Germinal center (tissue), 1 donor: ENCODE results near the gene ST7L.

Experiments used
- DNase-seq: peaks from one replicate; pipeline ENCODE4 v3.0.0; 2012; ENCODE audit warnings: mixed read lengths, low spot score

The ST7L gene

DNA sequence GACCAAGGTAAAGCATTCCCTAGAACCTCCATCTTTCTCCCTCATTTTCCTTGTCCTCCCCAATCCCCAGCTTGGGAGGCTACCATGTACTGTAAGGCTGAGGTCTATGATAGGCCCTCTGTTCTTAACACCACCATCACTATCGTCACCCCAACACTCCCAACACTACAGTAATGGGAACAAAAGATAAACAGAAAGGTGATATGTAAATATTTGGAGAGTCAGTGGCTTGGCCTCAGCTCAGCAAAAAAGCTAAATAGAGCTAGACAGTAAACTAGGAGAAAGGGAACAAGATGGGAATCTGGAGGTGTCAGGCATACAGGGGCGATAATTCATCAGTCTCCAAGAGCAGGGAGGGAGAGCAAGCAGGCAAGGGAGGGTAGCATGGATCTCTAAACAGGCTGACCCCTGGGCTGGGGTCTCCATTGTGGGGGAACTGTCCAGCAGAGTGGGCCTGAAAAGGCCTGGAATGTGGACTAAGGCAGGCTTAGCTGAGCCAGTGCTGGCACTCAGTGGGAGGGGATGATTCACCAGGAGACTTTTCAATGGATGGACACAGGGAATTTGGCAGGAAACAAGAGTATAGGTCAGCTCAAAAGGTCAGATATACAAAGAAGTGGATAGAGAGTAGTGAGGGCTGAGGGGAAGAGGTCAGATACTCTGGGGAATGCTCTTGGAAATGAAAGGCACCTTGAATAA lies 103.5 kb downstream of the ST7L start:
- DNase-seq, result no peak

DNA sequence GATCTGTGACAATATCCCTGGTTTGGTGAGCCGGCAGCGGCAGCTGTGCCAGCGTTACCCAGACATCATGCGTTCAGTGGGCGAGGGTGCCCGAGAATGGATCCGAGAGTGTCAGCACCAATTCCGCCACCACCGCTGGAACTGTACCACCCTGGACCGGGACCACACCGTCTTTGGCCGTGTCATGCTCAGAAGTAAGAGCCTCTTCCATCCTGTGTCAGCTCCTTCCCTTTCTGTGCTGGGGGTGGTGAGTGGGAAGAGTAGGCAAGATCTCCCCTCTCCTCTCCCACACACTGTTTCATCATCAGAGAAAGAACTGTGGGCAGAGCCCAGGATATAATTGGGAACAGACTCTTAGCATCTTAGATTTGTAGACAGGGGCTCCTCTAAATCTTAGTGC lies 104.0 kb downstream of the ST7L start:
- no peak for DNase-seq

DNA sequence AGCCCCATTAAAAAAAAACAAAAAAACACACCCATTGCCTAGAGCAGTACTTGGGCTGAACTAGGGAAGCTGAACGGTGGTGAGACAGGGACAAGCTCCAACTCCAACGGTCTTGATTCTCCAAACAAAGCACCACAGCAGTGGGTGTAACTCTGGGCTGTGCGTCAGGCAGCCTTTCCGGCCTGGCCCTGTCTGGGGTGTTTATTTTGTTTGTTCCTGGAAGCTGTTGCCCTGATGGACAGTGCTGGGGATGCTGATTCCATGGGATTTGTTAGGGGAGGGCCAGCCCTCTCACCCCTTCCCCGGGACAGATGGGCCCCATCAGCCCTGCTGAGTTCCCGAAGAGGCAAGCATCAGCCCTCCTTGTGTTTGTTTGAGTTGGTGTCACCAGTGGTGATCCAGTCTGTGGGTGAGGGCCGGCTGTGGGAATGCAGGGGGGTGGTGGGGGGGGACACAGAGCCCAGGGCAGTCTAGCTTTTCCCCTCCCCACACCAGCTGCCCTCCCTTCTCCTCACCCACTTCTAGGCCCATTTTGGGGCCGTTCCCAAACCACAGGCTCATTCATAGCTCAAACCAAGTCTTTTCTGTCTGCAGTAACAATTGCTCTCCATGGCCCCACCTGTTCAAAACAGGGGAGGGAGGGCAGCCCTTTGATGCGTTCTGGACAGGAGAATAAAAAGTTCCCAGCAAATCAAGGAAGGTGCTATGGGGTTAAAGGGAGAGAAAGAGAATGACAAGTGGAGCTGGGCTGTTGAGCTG lies 105.7 kb downstream of the ST7L start:
- DNase-seq, result no peak

DNA sequence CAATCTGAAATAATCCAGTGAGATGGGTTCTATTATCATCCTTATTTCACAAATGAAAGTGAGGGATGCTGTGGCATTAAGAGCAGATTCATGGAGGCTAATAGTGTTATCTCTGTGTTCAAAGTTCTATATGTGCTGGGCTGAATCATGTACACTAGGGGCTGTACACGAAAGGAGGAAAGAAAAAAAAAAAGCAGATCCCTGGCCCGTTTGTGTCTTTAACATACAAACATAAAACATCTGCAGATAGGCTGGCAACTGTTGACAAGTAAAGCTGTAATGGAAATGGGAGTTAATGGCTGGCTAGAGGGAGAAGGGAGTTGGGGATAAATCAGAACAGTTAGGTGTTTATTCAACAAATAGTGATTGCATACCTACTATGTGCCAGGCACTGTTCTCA lies 107.0 kb downstream of the ST7L start:
- no peak for DNase-seq

DNA sequence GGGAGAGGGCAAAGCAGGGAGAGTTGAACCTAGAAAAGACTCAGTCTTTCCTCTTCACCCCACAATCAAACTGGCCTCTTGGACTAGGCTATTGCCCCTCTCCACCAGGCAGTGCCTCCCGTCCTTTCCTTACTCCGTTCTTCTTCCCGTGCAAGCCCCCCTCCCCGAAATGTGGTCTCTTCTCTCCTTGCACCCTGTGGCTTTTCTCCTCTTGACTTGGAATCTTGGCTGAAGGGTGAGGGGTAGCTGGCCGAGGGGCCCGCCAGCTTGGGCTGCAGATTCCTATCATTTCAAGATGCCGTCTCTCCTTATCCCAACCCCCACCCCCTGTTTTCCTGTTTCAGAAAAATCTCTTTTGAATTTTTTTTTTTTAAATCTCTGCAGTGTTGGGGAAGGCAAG lies 108.6 kb downstream of the ST7L start:
- DNase-seq, result no peak

DNA sequence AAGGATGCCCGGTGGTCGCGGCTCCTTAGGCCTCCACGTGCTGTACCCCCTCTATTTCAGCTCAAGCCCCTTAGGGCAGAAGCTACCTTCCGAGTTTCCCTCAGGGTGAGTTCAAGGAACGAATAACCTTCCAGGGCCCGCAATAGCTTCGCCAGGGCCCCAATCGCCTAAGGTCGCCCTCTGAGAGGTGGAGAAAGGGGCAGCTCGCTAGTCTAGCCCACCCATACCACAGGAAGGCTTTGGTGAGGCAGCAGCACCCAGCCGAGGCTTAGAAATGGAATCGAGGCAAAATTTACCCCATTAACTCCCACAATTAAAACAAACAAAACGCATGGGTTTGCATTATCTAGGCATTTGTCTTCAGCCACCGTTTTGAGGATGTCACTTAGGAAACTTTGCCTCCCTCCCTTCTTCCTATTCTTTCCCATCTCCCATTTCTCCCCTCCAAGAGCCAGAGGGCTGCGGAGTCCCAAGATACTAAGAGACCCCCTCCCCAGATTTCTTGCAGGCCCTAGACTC lies 109.2 kb downstream of the ST7L start:
- DNase-seq, result no peak

DNA sequence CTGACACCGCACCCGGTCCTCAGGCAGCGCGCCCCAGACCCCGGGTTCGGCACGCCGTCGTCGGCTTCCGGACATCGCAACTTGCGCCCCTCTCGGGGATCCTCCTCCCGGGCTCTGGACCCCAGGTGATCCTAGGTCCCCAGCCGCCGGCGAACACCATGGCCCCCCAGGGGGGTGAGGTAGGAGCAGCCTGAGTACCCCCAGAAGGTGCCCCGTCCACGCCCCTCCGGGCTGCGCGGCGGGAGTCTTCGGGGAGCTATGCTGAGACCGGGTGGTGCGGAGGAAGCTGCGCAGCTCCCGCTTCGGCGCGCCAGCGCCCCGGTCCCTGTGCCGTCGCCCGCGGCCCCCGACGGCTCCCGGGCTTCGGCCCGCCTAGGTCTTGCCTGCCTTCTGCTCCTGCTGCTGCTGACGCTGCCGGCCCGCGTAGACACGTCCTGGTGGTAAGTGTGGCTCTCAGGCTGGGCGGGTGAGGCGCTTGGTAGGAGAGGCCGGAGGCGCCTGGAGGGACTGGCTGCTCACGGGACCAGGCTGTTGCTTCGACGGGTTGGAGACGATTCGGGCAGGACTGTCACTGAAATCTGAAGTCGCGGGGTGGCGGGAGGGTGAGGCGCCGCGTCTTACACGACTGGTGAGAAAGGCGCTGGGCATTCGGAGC lies 109.8 kb downstream of the ST7L start:
- peak; percentile 45 for DNase-seq

DNA sequence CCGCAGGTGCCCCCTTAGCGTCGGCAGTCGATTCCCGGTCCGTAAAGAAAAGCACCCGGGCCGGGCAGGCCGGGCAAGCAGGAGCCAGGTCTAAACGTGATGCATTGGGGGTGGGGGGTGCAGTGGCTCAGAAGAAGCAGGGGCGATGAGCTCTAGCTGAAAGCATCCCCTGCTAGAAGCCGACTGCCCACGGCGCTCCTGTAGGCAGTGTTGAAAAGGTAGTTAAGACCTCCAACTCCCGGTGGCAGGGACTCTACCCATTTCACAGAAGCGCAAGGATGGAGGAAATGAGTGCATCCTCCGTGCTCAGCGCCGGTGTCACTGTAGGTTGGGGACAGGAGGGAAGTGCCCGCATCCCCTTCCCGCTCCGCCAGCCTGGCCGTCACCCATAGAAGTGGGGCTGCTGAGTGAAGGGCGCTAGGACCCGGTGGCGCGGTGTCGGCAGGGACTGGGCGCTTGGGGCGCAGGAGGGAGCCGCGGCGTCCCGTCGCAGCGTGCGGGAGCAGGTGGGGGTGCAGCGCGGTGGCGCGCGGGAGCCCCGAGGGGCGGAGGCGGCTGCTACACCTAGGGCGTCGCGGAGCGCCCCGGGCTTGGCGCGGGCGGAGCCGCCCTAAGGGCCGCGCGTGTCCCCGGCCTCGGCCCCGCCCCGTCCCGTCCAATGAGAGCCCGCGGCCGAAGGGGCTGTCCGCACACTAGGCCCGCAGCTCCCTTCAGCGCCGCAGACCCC lies 110.5 kb downstream of the ST7L start, which contains the start of gene WNT2B:
Gene WNT2B, plus strand, starts transcription at position 688 of the 727 bp plus-strand sequence. CDS start 298 bp downstream, outside the sequence.
- peak; percentile 67 for DNase-seq

DNA sequence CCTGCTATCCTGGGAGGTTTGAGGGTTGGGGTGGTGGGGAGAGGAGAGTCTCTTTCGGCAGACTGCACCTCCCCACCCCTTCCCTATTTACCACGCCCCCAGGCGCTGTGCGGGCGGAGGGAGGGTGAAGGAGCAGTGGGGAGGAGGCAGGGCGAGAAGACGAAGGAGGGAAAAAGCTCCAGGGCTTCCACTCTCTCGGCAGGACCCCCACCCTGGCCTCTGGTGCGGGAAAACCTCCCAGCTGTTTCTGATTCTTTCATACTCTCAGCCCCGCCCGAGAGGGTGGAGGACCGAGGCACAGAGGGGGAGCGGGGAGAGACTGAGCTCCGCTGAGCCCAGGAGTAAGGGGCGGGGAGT lies 111.0 kb downstream of the ST7L start:
- DNase-seq, result peak; percentile 66

DNA sequence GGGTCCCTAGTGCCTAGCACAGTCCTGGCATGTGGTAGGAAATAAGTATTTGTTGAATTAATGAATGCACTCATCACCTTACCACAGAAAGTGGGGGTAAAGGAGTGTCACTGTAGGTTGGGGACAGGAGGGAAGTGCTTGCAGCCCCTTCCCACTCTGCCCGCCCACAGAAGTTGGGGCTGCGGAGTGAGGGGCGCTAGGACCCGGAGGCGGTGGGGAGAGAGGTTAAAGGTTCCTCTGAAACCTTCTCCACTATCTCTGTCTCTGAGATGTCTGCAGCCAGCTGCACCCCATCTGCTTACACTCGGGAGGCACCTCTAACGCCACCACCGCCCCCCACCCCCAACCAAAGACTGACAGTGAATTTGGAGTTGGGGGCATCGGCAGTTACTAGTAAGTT lies 111.6 kb downstream of the ST7L start:
- DNase-seq, result no peak

DNA sequence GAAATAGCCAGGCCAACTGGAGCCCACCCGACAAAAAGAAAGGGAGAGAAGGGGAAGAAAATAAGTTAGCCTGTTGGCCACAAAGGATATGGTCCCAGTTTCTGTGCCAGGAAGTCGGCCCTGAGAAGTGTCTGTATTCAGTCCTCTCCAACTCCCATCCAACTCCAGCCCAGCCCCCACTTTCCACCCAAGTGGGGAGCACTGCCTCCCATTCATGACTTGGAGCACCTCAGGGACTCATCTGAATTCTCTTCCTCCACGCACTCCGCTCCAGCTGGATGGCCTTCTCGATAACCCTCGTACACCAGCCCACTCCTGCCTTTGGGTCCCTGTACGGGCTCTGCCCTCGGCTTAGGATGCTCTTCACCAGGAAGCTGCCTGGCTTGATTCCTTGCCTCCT lies 112.2 kb downstream of the ST7L start:
- no peak for DNase-seq

DNA sequence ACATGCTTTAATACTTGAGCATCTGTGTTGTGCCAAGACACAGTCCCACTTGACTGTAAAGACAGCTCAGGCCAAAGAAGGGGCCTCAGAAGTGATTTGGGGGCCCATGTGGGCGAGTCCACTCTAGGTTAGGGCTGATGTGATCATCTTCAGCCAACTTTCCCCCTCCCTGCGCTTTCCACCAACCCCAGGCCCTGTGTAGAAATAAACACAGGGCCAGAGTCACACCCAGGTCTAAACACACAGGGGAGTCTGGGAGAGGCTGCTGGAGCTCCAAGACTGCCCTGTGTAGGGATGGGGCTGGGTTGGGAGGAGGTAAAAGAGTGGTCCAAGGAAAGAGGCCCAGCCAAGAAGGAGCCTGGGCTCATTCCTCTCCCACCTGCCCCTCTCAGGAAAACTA lies 112.6 kb downstream of the ST7L start:
- DNase-seq, result no peak

DNA sequence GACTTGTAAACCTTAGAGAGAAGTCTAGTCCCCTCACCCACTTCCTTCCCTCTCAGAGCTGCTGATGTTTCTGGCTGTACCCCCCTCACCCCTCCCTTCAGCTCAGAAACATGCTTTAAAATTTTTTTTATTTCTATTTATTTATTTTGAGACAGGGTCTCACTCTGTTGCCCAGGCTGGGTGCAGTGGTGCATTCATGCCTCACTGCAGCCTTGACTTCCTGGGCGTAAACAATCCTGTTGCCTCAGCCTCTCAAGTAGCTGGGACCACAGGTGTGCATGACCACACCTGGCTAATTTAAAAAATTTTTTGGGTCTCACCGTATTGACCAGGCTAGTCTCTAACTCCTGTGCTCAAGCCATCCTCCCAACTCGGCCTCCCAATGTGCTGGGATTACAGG lies 113.1 kb downstream of the ST7L start:
- peak; percentile 42 for DNase-seq

DNA sequence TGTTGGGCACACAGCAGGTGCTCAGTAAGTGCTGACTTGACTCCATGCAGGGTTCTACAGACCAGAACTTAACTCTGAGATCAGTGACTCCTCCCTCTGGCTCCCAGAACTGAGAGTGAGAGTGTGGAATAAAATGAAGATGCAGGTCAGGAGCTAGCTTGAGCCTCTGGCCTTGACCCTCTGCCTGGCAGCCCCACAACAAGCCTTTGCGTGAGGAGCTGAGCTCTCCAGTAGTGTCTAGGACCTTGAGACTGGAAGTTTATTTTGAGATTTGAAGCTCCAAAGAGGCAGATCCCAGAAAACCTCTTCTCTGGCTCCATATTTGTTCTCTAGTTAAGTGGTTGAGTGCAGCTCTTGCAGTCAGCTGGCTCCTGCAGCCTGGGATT lies 113.5 kb downstream of the ST7L start:
- no peak for DNase-seq

DNA sequence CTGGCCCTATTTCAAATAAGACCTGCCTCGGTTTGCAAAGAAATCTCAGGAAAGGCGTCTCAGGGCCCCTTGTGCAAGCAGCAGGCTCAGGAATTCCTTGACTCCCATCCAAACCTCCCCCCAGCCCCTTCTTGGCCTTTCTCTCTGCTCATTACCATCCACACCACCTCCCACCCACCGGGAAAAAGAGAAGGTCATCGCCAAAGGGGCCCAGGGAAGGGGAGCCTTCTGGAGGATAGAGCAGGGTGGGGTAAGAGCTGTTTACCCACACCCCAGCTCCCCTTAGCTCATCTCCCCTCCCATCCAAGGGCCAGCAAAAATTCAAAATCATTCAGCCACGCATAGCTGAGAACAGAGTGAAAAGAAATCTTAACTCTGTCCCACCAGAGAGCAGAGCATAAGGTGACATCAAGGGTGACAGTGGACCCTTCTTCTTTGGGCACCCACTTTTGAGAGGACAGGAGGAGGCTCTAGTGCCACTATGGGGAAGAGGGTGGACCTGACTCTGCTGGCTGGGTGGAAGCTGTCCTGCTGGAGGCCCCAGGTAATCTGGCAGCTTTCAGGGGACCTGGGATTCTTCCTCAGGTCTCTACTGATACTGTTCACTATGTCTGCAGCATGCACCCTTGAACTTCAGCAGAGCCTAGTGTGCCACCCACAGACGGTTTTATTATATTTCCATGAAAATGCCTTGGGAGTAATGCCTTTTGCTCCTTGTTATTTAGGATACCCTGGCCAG lies 114.1 kb downstream of the ST7L start:
- DNase-seq, result no peak

DNA sequence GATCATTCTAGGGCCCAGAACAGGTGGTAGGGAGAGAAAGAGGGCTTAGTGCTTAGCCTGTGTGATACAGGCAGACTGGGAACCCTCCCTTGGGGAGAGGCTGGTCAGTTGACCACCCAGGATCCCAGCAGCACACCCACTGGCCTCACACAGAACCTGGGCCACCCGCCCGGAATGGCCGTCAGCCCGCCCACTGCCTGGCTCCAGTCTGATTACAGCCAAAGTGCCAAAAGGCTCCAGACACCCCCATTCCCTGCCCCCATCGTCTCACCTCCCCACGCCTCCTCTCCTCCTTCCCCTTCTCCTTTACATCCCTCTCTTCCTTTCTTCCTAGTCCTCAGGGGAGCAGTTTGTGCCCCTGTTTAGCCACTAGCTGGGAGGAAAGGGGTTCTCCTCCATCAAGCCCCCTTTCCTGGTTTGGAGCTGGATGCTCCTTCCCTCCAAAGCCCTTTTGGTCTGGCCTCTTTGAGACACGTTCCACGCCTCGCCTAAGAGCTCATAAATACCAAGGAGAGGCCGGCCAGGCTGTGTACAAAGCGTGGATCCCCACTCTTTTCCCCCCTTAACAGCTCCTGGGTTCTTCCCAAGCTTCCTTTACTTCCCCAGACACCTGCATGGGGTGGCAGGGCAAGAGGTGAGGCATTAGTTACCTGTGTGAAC lies 114.8 kb downstream of the ST7L start:
- DNase-seq, result no peak

DNA sequence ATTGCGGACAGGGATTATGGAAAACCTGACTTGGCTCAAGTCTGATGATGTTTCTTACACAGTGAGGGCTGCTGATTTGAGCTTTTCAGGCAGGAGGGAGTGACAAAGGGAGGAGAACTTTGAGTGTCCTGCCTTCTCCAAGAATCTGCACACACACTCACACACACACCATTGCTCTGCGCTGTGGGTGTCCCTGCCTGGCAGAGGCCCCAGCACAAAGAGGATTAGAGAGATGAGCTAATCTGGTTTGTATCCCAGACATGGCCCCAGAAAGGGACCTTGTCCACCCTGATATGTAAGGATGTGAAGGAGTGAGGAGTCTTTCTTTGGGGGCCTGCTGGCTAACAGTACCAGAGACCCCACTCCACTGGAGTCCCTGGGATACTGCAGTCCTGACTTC lies 116.1 kb downstream of the ST7L start:
- DNase-seq, result no peak

DNA sequence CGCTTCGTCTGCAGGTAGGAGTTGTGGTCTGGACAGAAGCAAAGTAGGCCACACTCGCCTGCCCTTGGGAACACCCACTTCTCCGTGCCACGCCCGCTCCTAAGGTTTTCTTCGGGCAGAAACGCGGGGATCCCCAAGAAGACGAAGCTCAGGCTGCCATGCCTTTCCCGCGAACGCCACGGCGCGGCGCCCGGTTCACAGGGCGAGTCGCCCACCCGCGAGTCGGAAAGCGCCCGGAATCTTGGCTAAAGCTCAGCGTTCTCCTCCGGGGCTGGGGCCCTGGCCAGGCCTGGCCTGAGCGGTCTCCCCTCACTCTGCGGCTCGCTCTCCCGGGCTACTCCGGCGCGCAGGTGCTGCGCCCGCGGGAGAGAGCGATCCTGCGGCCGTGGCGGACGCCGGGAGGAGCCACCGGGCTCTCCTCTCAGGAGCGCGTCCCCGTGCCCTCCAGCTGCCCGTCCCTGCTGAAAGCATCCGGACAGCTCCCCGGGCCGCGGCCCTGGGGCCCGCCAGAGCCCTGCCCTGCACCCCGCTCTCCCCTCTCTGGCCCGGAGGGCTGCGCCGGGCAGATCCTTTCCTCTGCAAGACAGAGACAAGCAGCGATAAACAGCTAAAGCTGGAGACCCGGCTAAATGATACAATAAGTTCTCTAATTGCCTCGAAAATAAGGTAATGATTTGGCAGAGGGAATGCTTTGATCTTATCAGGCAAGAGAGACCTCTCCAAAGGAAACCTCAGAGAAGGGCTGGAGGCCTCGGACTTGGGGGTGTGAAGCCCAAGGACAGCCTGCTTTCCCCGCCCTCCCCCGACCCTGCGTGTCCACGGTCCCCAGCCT lies 116.9 kb downstream of the ST7L start:
- DNase-seq, result peak; percentile 51

DNA sequence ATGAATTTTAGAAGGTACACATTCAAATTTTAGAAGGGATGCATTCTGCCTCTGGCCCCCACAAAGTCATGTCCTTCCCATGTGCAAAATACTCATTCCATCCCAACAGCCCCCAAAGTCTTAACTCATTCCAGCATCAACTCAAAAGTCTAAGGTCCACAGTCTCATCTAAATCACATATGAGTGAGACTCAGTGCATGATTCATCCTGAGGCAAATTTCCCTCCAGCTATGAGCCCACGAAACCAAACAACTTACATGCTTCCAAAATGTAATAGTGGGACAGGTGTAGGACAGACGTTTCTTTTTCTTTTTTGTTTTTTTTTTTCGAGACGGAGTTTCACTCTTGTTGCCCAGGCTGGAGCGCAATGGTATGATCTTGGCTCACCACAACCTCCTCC lies 122.7 kb downstream of the ST7L start:
- DNase-seq, result no peak

DNA sequence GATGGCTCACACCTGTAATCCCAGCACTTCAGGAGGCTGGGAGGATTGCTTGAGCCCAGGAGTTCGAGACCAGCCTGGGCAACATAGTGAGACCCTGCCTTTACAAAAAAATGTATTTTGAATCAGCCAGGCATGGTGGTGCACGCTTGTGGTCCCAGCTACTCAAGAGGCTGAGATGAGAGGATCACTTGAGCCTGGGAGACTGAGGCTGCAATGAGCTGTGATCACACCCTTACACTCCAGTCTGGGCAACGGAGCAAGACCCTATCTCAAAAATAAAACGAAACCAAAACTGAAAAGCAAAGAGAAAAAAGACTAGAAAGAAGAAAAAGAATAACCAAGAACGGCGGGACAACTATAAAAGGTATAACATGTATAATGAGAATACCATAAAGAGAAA lies 125.6 kb downstream of the ST7L start:
- DNase-seq, result no peak
